ENCODE data around the gene C1orf35. TPM values are rescaled to one million over a fixed set of nuclear protein-coding genes. Genes with fewer than 3 reads are reported as not detected.
A peak's percentile ranks its signal among the peaks of the same experiment; 100 is the strongest.

C1orf35 gene
- total RNA-seq, 3 donors from 2014 or later, result 41.0 to 41.9 (median 41.7) TPM

DNA sequence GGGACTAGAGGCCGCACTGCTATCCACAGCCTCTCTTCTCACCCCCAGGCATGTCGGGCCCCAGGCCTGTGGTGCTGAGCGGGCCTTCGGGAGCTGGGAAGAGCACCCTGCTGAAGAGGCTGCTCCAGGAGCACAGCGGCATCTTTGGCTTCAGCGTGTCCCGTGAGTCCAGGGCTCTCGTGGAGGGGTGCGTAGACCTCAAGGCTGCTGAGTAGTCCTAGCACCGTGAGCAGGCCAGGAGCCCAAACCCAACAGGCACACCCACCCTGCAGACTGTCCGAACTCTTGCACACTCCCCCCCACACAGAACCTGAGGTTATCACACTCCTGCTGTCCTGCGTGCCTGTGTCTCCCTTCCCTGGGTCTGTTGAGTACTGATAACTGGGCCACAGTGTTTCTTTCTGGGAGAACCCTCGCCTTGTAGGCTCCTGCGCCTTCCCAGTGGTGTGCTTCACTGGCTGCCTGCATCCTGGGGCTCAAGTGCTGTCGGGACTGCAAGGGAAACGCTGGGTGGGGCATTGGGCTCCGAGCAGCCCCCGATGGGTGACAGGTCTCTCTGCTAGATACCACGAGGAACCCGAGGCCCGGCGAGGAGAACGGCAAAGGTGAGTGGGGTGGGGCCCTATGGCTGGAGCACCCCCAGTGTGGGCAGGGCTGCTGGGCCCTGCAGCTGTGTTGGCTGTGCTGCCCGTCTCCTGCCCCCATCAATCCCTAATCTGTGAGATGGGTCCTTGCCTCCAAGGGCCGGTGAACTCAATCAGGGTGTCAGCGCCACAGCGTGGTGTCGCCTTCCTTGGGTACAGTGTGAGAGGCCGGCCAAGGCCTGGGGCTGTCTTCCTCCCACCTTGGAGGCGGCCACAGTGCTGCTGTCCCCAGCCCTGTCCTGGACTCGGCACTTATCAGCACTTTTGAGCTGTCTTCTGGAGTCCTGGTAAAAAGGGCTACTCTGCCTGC is 42.6 kb upstream of the C1orf35 start:
- Mint-ChIP-seq H3K4me1 (ENCODE audit: low read depth) (peaks cover 36% of the 10 kb centered on the region), H3K4me3 (no peak overlapping the region), H3K36me3 (ENCODE audit: insufficient read depth) (no peaks in the 10 kb centered on the region), H3K9me3 (no peaks in the 10 kb centered on the region), H3K27me3 (ENCODE audit: low read depth) (no peaks in the 10 kb centered on the region)
- DNase-seq, result no peak
- no peak for ATAC-seq

DNA sequence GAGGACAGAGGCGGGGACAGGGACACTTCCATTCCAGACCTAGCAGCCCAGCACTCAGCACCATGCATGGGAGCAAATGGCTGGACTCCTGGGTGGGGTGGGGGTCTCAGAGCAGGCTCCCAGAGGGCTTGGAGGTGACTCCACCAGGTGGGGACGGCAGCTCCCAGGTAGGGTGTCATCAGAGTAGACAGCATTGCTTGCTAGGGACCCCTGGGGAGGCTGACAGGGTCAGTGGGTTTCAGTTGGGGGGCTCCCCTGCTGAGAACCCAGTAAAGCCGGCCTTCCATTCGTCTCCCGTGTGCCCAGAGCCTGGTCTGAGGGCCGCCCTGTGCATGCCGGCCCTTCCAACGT is 41.8 kb upstream of the C1orf35 start:
- DNase-seq (no peak), ATAC-seq (no peak)
- Mint-ChIP-seq H3K4me1 (ENCODE audit: low read depth) (peaks cover 36% of the 10 kb centered on the region), H3K36me3 (ENCODE audit: insufficient read depth) (no peaks in the 10 kb centered on the region), H3K9me3 (no peaks in the 10 kb centered on the region), H3K27me3 (ENCODE audit: low read depth) (no peaks in the 10 kb centered on the region), H3K4me3 (no peak overlapping the region)

- Mint-ChIP-seq H3K9me3 (no peaks in the 10 kb centered on the region), H3K27me3 (ENCODE audit: low read depth) (no peaks in the 10 kb centered on the region), H3K36me3 (ENCODE audit: insufficient read depth) (no peaks in the 10 kb centered on the region), H3K4me1 (ENCODE audit: low read depth) (peaks cover 39% of the 10 kb centered on the region), H3K4me3 (no peak overlapping the region)
- ATAC-seq (no peak), DNase-seq (no peak)
Observed at GRCh38 chr1:228144193-228144992, 41.3 kb upstream of the C1orf35 start.

DNA sequence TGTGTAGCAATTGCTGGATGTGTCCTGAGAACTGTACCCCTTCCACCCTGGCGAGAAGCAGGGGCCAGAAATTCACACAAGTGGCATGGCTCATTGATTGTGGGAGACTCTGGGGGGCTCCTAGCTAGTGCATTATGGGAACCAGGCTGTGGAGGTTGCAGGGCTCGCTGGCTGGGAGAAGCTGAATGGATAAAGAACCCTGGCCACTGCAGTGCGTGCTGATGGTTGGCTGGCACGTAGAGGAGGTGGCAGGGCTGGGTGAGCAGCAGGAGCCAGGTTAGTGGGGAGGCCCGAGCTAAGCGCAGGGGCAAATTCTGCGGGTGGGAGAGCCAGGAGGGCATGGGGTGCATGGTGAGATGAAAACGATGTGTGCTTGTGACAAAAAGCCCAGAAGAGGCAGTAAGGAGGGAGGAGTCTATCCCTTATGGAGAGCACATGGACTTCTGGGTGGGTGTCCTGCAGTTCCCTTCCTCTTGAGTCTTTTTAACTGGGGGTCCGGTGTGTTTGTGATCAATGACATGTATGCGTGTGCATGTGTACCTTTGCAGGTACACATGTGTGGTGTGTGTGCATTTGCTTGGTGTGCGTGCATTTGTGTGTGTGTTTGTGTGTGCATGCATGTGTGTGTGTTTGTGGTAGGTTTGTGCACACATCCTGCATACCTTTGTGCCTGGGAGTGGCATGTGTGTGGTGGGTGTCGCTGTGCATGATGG is 40.5 kb upstream of the C1orf35 start:
- H3K27me3 Mint-ChIP-seq (ENCODE audit: low read depth), result no peaks in the 10 kb centered on the region
- H3K4me1 Mint-ChIP-seq (ENCODE audit: low read depth), result peaks cover 39% of the 10 kb centered on the region

GRCh38 chr1:228142701-228143136 is 39.6 kb upstream of the C1orf35 start:
- H3K4me1 Mint-ChIP-seq (ENCODE audit: low read depth), result peaks cover 39% of the 10 kb centered on the region
- no peaks in the 10 kb centered on the region for H3K9me3 Mint-ChIP-seq
- ATAC-seq (no peak), DNase-seq (no peak)
- H3K4me3 Mint-ChIP-seq, result peak overlapping the region; percentile 98
- no peaks in the 10 kb centered on the region for H3K36me3 Mint-ChIP-seq (ENCODE audit: insufficient read depth)
- no peaks in the 10 kb centered on the region for H3K27me3 Mint-ChIP-seq (ENCODE audit: low read depth)

More for the DNA sequence above, 40.5 kb upstream of the C1orf35 start:
- H3K4me3 Mint-ChIP-seq, result peak overlapping the region; percentile 98
- no peaks in the 10 kb centered on the region for H3K9me3 Mint-ChIP-seq
- ATAC-seq, result no peak
- no peaks in the 10 kb centered on the region for H3K36me3 Mint-ChIP-seq (ENCODE audit: insufficient read depth)
- DNase-seq, result no peak

DNA sequence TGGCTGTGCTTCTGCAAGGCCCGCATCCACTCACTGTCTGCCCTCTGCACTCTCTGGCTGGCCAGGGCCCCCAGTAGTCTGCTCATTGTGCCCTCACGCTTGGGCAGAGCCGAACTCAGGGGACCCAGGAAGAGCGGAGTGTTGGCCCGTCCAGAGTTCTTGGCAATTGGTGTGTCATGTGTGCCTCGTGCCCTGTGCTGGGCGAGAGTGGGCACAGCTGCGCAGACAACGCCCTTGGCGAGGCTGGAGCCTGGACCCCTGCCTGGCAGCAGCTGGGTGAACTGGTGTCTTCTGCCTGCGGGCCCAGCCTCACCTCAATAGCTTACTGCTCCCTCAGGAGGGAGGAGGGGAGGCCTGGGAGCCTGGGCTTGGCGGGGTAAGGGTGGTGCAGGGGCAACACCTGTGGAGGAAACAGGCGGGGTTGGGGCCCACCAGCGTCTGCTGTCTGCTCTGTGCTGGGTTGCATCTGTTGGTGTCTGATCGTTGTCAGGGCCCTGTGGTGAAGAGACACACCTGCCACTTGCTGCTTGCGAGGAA is 39.1 kb upstream of the C1orf35 start:
- H3K27me3 Mint-ChIP-seq (ENCODE audit: low read depth), result no peaks in the 10 kb centered on the region
- ATAC-seq, result no peak
- peak overlapping the region; percentile 98 for H3K4me3 Mint-ChIP-seq
- DNase-seq, result no peak
- no peaks in the 10 kb centered on the region for H3K9me3 Mint-ChIP-seq
- peaks cover 40% of the 10 kb centered on the region for H3K4me1 Mint-ChIP-seq (ENCODE audit: low read depth)
- no peaks in the 10 kb centered on the region for H3K36me3 Mint-ChIP-seq (ENCODE audit: insufficient read depth)

DNA sequence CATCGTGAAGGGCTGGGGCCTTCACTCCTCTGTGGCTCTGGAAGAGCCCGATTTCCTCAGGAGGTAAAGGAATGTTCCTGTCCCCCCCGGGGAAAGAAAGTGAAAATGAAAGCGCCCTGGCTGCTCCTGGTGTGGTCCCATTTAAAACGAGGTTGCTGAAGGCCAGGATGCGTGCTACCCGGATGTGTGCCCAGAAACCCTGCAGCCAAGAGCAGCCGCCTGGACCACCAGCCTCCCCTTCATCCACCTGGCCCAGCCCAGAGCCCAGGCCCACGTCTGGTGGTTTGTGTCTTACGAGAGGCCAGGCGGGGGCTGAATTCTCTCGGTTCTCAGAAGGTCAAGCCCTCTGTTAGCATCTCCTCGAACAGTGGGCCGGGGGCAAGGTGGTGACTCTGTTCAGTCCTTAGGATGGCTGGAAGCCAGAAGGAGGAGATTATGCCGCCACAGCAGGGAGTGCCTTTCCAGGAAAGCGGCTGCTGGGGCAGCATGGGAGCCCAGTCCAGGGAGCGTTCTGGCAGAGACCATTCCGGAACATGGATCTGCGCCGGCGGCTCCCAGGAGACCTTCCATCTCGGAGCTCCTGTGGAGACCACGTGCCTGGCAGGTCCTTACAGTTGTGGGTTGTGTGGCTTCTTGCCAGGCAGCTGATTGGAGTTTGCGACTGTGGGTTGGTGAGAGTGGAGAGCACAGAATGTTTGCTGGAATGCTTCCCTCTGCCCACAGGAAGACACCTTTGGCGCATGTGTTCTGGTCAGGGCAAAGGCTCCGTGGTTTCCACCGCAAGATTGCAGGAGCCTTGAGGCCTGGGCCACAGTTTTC is 38.3 kb upstream of the C1orf35 start:
- H3K27me3 Mint-ChIP-seq (ENCODE audit: low read depth), result no peaks in the 10 kb centered on the region
- peak overlapping the region; percentile 98 for H3K4me3 Mint-ChIP-seq
- H3K9me3 Mint-ChIP-seq, result no peaks in the 10 kb centered on the region
- DNase-seq, result no peak
- peaks cover 41% of the 10 kb centered on the region for H3K4me1 Mint-ChIP-seq (ENCODE audit: low read depth)
- ATAC-seq, result no peak
- H3K36me3 Mint-ChIP-seq (ENCODE audit: insufficient read depth), result no peaks in the 10 kb centered on the region

DNA sequence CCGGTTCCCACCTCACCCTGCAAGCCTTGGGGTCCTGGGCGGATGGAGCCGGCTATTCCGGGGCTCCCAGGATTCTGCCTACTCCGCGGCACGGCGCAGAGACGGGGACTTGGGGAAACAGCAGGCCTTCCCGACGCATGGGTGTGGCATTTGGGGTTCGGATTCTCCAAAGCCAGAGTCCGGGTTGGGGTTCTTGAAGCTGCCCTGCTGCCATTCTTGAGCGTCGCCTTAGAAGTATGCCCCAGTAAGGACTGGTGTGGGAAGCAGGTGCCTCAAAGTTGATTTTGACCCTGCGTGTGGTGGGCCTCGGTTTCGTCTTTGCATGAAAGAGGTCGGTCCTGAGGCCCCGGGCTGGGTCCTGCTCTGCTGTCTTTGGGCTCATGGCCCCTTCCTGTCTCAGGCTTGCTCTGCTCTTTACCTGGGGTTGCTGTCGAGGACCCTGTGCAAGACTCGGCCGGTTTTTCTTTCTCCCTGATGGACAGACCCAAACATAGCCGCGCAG is 37.6 kb upstream of the C1orf35 start:
- H3K4me3 Mint-ChIP-seq, result peak overlapping the region; percentile 98
- no peak for ATAC-seq
- no peaks in the 10 kb centered on the region for H3K36me3 Mint-ChIP-seq (ENCODE audit: insufficient read depth)
- peaks cover 41% of the 10 kb centered on the region for H3K4me1 Mint-ChIP-seq (ENCODE audit: low read depth)
- H3K27me3 Mint-ChIP-seq (ENCODE audit: low read depth), result peaks cover 2% of the 10 kb centered on the region
- DNase-seq, result no peak
- H3K9me3 Mint-ChIP-seq, result no peaks in the 10 kb centered on the region

- peaks cover 2% of the 10 kb centered on the region for H3K27me3 Mint-ChIP-seq (ENCODE audit: low read depth)
- peak; percentile 94 to 95 for ATAC-seq
- H3K4me3 Mint-ChIP-seq, result peak within 1 kb of the TSS; percentile 98
- H3K36me3 Mint-ChIP-seq (ENCODE audit: insufficient read depth), result no peaks in the 10 kb centered on the region
- H3K9me3 Mint-ChIP-seq, result no peaks in the 10 kb centered on the region
- peak; percentile 100 for DNase-seq
- peaks cover 41% of the 10 kb centered on the region for H3K4me1 Mint-ChIP-seq (ENCODE audit: low read depth)
Observed at GRCh38 chr1:228139931-228140723, 37.0 kb upstream of the C1orf35 start, which contains the start of gene GUK1. Gene GUK1, plus strand, starts transcription at chr1:228140279. Its CDS starts 24 bp downstream, at chr1:228140303.

GRCh38 chr1:228139406-228139930 is 36.3 kb upstream of the C1orf35 start:
- Mint-ChIP-seq H3K36me3 (ENCODE audit: insufficient read depth) (no peaks in the 10 kb centered on the region), H3K9me3 (no peaks in the 10 kb centered on the region), H3K4me1 (ENCODE audit: low read depth) (peaks cover 39% of the 10 kb centered on the region), H3K27me3 (ENCODE audit: low read depth) (peaks cover 5% of the 10 kb centered on the region), H3K4me3 (peak overlapping the region; percentile 98)
- DNase-seq, result no peak
- ATAC-seq, result no peak

DNA sequence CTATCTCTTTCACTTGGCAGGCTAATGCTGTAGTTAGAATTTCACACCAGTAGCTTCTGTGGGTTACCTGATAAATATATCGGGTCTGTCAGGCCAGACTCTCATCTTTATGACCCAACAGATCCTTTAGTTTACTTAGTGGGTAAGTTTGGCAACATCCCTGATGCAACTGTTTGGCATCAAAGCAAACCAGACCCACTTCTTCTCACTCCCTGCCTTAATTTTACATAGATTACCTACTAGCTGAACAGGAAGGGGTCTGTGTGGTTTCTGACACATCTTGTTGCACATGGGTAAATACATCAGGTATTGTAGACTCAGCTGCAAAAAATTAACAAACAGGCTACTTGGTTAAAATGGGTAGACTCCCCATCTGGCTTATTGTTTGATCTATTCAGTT is 33.8 kb upstream of the C1orf35 start:
- DNase-seq, result no peak
- no peak for ATAC-seq
- Mint-ChIP-seq H3K4me1 (ENCODE audit: low read depth) (peaks cover 15% of the 10 kb centered on the region), H3K36me3 (ENCODE audit: insufficient read depth) (no peaks in the 10 kb centered on the region), H3K4me3 (no peak overlapping the region), H3K27me3 (ENCODE audit: low read depth) (peaks cover 5% of the 10 kb centered on the region), H3K9me3 (no peaks in the 10 kb centered on the region)

DNA sequence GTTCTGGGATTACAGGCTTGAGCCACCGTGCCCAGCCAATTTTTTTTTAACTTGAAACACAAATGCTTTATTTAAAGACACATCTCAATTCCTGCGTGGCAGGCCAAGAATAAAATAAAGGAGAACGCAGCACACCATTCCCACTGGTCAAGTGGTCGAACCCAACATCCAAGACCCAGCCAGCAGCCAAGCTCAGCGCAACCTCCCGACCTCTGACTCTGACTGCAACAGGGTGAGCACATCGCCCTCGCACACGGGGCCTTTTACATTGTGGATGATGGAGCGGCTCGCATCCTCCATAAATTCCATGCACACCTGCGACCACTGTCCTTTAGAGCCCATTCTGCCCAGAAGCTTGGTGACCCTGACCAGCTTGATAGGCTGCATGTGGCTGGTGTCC is 31.5 kb upstream of the C1orf35 start:
- Mint-ChIP-seq H3K9me3 (no peaks in the 10 kb centered on the region), H3K36me3 (ENCODE audit: insufficient read depth) (no peaks in the 10 kb centered on the region), H3K4me3 (no peak overlapping the region), H3K4me1 (ENCODE audit: low read depth) (peaks cover 6% of the 10 kb centered on the region), H3K27me3 (ENCODE audit: low read depth) (peaks cover 9% of the 10 kb centered on the region)
- no peak for ATAC-seq
- DNase-seq, result no peak
